GOT3 (cell line): ENCODE measurements around the gene HMOX2.

ENCODE experiments used
- DNase-seq: peaks from one replicate; lab custom pipeline; 2025; ENCODE audit warnings: mixed read lengths; lab: John Stamatoyannopoulos, UW

Gene HMOX2

GRCh38 chr16:4505356-4506147, 29.4 kb downstream of the HMOX2 start:
- no peak for DNase-seq

DNA sequence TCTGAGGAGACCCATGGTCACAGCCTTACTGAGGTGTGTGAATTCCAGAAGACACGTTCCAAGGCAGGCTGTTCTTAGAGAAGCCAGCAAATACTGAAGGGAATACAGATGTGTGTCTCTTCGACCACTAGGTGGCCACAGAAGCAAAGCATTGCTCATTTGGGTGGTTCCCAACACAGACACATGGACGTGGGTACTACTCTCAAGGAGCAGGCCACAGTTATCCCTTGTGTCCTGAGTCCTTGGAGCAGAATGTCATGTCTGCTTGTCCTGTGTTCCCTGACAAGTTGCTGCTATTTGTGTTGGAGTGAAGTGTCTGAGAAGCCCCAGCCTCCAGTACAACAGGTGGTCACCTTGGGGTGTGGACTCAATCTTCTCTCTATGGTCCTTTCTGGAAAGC, 30.3 kb downstream of the HMOX2 start:
- DNase-seq: no peak

GRCh38 chr16:4507588-4508345, 31.6 kb downstream of the HMOX2 start:
- no peak for DNase-seq

DNA sequence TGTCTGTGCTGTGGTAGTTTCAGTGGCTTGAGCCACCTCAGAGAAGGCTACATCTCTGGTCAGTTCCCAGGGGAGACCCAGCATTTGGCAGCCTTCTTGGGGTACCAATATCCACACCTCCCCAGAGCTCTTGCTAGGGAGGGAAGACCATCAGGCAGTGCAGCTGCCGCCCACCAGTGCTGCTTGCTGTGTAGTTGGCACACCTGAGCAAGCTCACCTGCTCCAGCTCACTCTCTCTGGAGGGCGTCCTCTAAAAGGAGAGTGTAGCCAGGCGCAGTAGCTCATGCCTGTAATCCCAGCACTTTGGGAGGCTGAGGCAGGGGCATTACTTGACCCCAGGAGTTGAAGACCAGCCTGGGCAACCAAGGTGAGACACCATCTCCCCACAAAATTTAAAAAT, 32.6 kb downstream of the HMOX2 start:
- no peak for DNase-seq

- DNase-seq: no peak
Measured at GRCh38 chr16:4509420-4509819, 33.2 kb downstream of the HMOX2 start.

DNA sequence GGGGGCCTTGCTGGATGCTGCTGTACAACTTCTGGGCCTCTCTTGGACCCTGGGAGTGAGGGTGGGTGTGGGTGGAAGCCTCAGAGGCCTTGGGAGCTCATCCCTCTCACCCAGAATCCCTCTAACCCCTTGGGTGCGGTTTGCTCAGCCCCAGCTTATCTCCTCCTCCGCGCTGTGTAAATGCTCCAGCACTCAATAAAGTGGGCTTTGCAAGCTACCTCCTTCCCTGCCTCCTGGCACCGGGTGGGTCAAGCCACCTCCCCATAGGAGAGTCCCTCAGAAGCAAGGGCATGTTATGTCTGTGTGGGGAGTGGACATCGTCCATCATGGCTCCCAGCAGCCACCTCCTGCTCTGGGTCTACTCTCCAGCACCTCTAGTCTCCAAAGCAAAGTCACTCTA, 33.9 kb downstream of the HMOX2 start:
- no peak for DNase-seq

- no peak for DNase-seq
Measured at GRCh38 chr16:4510747-4511426, 34.7 kb downstream of the HMOX2 start.

DNA sequence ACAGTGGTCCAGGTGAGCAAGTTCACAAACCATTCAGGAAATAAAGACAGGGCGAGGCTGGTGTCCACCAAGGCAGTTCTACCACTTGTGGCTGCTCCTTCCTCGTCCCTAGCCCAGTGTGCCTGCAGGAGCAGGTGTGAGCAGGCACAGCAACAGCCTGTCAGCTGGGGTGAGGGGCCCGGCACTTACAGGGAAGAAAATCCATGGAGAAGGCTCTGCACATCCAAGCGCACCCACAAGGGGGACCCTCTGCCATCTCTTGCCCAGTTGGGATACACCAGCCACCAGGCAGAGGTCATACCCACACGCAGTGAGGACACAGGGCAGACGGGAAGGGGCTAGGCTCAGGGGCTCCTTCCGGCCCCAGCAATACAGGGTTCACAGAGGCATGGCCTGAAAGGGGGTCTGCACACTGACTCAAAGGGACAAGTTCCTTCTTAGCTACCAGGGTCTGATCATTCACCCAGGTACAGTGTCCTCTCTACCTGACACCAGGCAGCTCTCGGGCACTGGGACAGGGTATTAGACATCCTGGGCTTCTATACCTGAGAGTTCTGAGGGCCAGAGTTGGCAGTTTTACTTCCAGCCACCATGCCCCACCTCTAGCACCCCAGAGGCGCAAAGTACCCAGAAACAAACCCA, 35.4 kb downstream of the HMOX2 start:
- no peak for DNase-seq

GRCh38 chr16:4512473-4512872, 36.3 kb downstream of the HMOX2 start:
- no peak for DNase-seq

DNA sequence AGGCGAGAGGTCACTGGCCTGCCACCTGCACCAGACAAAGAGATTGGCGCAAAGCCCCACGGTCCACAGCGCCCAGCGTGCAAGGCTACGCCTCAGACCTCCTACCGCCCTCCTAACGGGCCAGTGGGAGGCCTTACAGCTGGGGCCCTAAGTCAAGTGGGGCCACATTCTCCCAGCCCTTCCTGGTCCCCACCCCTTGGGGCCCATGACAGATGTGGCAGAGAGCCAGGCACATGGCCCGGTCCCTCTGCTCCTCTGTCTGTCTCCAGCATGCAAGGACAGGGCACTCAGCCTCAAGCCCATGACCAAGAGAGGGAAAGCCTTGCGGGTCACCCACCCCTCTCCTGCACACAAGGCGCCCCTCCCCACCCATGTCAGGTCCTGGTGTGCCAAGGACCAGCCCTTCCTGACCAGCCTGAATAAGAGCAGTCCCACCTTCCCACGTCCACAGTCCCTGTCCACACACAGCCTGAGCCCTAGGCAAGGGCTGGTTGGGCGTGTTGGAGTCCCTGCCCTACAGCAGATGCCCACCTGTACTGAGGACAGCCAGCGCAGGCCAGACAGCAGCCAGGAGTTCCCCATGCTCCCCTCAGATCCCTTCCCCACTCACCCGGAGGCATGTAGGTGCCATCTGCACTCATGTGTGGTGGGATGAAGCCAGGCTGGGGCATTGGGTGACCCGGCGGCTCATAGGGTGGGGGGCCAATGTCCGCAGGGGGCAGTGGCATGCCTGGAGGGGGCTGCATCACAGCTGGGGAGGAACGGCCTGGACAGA, 37.1 kb downstream of the HMOX2 start:
- DNase-seq: no peak

DNA sequence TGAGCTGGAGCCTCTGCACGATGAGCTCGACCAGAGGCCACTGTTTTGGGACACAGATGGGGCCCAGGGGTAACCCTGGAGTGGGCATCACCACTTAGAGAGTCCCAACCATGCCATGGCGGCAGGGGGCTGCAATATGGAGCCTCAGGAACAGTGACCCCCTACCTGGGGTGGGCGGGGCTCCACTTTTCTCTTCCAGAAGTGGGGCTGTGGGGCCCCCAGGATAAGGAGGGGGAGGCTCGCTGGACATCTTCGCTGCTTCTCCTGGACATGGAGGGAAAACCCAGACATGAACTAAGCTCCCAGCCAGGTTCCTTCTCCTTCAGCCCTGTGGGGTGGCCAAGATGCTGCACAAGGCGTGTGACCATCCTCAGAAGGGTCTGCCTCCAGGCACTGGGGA, 37.7 kb downstream of the HMOX2 start:
- no peak for DNase-seq

DNA sequence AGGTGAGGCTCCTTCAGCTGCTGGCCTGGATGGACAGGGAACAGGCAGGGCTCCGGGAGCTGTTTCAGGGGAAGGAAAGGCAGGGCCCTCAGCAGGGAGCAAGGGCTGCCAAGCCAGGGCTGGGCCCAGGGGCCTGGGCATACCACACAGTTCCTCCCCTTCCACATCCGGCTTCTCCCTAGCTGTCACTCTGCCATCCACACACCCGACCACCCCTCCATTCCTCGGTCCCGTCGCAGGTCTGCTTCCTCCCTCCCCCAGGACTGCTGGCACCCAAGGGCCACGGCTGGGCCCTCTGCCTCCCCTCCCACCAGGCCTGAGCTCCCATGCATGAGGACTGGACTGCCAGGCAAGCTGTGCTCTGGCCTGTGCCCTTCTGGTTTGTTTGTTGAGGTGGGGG, 38.4 kb downstream of the HMOX2 start:
- DNase-seq: no peak

- no peak for DNase-seq
Measured at GRCh38 chr16:4515611-4516233, 39.5 kb downstream of the HMOX2 start.

DNA sequence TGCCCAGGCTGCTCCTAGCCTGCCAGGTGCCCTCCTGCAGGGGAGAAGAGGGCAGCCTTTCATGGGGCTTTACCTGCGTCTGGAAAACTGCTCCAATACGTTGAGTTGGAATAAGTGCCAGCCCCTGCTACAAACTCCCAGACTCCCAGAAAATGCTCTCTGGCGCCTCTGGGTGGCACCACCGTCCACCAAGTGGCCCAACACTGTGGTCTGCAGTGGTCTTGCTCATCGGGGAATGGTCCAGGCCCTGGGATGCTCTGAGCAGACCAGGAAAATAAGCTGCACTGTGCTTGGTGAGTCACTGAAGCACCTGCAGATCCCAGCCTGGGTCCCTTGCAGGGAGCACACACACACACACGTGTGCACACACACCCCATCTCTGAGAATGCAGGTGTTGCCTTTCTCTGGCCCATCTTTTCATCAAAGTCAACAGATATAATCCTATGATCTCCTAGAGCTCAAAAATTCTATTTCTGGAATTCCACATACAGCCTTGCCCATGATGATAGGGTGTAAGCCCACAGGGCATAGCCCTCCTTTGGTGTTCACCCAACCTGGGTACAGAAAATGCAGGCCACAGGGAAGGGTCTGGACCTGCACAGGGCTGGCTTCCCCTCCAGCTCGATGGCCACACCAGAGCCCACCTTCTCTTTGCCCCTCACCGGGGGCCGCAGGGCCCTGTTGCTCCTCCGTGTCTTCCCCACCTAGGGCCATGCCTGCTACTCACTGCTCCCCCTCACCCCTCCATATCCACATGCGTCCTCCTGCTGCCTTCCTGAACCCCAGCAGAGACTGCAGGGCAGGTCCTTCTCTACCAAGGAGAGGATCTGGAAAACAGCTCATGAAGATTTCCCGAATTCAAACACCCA, 41.8 kb downstream of the HMOX2 start:
- DNase-seq: no peak

- no peak for DNase-seq
Measured at GRCh38 chr16:4519274-4520058, 43.3 kb downstream of the HMOX2 start.

- DNase-seq: no peak
Measured at GRCh38 chr16:4520913-4521312, 44.7 kb downstream of the HMOX2 start.

- DNase-seq: no peak
Measured at GRCh38 chr16:4522051-4522581, 45.9 kb downstream of the HMOX2 start.

DNA sequence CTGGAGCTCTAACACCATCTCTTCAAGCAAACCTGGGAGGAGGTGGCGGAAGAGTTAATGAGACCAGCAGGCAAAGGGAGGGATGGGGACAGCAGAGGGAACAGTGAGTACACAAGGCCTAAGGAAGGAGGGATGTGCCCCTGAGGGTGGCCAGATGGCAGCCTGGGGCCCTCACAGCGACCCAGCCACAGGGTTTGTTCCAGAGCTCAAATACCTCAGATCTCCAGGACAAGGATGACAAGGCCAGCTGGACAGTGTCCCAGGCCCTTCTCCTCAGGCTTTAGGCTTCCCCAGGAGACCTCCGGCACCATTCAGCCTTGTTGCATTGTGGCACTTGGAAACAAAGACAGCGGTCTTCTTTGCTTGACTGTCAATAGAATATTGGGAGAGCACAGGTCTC, 47.5 kb downstream of the HMOX2 start:
- DNase-seq: no peak

DNA sequence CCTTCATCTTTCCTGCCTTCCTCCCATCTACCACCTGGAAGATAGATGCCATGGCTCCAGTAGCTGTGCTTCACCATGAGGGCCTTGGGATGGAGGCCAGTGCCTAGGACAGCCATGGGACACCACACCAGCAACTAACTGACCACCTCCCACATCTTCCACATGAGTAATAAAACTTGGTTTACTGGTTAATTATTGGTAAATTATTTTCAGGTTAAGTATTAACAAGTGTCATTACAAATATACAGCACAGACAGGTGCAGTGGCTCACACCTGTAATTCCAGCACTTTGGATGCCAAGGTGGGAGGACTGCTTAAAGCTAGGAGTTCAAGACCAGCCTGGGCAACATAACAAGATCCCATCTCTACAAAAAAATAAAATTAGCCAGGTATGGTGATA, 48.4 kb downstream of the HMOX2 start:
- DNase-seq: no peak
